Measurements from ENCODE around the gene MYZAP. TPM values are rescaled to one million over a fixed set of nuclear protein-coding genes. Genes with fewer than 3 reads are reported as not detected.

Gene MYZAP
- total RNA-seq, 1 experiment from 2014 or later = 0.68 TPM

DNA sequence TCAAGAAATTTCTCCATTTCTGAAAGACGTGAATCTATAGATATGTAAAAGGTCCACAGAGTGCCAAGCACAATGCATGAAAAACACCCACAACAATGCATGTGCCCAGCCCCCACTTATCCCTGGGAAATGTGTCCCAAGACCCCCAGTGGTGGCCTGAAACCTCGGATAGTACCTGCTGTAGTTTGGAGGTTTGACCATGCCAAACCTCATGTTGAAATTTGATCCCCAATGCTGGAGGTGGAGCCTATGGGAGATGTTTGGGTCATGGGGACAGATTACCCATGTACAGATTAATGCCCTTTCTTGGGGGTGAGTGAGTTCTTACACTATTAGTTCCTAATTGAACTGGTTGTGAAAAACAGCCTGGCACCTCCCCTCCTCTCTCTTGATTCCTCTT, 21.4 kb upstream of the MYZAP start (continued):
- TF ChIP-seq, protein P1, sequence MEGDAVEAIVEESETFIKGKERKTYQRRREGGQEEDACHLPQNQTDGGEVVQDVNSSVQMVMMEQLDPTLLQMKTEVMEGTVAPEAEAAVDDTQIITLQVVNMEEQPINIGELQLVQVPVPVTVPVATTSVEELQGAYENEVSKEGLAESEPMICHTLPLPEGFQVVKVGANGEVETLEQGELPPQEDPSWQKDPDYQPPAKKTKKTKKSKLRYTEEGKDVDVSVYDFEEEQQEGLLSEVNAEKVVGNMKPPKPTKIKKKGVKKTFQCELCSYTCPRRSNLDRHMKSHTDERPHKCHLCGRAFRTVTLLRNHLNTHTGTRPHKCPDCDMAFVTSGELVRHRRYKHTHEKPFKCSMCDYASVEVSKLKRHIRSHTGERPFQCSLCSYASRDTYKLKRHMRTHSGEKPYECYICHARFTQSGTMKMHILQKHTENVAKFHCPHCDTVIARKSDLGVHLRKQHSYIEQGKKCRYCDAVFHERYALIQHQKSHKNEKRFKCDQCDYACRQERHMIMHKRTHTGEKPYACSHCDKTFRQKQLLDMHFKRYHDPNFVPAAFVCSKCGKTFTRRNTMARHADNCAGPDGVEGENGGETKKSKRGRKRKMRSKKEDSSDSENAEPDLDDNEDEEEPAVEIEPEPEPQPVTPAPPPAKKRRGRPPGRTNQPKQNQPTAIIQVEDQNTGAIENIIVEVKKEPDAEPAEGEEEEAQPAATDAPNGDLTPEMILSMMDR (IDR thresholded peaks at IDR 0.05) = no peak
- TF ChIP-seq, protein P2, sequence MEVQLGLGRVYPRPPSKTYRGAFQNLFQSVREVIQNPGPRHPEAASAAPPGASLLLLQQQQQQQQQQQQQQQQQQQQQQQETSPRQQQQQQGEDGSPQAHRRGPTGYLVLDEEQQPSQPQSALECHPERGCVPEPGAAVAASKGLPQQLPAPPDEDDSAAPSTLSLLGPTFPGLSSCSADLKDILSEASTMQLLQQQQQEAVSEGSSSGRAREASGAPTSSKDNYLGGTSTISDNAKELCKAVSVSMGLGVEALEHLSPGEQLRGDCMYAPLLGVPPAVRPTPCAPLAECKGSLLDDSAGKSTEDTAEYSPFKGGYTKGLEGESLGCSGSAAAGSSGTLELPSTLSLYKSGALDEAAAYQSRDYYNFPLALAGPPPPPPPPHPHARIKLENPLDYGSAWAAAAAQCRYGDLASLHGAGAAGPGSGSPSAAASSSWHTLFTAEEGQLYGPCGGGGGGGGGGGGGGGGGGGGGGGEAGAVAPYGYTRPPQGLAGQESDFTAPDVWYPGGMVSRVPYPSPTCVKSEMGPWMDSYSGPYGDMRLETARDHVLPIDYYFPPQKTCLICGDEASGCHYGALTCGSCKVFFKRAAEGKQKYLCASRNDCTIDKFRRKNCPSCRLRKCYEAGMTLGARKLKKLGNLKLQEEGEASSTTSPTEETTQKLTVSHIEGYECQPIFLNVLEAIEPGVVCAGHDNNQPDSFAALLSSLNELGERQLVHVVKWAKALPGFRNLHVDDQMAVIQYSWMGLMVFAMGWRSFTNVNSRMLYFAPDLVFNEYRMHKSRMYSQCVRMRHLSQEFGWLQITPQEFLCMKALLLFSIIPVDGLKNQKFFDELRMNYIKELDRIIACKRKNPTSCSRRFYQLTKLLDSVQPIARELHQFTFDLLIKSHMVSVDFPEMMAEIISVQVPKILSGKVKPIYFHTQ (CRISPR knock-in tag; IDR thresholded peaks at IDR 0.05) = no peak
- TF ChIP-seq, protein P3, sequence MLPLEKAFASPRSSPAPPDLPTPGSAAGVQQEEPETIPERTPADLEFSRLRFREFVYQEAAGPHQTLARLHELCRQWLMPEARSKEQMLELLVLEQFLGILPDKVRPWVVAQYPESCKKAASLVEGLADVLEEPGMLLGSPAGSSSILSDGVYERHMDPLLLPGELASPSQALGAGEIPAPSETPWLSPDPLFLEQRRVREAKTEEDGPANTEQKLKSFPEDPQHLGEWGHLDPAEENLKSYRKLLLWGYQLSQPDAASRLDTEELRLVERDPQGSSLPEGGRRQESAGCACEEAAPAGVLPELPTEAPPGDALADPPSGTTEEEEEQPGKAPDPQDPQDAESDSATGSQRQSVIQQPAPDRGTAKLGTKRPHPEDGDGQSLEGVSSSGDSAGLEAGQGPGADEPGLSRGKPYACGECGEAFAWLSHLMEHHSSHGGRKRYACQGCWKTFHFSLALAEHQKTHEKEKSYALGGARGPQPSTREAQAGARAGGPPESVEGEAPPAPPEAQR (CRISPR knock-in tag; IDR thresholded peaks at IDR 0.05) = no peak
- TF ChIP-seq EMX1 (CRISPR knock-in tag; IDR thresholded peaks at IDR 0.05) = no peak
- TF ChIP-seq ATF1 (CRISPR knock-in tag; IDR thresholded peaks at IDR 0.05) = no peak
- no peak for TF ChIP-seq ZNF263 (CRISPR knock-in tag; IDR thresholded peaks at IDR 0.05; ENCODE audit: low read depth)
- TF ChIP-seq, protein P4, sequence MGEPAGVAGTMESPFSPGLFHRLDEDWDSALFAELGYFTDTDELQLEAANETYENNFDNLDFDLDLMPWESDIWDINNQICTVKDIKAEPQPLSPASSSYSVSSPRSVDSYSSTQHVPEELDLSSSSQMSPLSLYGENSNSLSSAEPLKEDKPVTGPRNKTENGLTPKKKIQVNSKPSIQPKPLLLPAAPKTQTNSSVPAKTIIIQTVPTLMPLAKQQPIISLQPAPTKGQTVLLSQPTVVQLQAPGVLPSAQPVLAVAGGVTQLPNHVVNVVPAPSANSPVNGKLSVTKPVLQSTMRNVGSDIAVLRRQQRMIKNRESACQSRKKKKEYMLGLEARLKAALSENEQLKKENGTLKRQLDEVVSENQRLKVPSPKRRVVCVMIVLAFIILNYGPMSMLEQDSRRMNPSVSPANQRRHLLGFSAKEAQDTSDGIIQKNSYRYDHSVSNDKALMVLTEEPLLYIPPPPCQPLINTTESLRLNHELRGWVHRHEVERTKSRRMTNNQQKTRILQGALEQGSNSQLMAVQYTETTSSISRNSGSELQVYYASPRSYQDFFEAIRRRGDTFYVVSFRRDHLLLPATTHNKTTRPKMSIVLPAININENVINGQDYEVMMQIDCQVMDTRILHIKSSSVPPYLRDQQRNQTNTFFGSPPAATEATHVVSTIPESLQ (CRISPR knock-in tag; IDR thresholded peaks at IDR 0.05) = no peak
- TF ChIP-seq GRHL2 (CRISPR knock-in tag; IDR thresholded peaks at IDR 0.05; ENCODE audit: insufficient replicate concordance, severe bottlenecking) = no peak

DNA sequence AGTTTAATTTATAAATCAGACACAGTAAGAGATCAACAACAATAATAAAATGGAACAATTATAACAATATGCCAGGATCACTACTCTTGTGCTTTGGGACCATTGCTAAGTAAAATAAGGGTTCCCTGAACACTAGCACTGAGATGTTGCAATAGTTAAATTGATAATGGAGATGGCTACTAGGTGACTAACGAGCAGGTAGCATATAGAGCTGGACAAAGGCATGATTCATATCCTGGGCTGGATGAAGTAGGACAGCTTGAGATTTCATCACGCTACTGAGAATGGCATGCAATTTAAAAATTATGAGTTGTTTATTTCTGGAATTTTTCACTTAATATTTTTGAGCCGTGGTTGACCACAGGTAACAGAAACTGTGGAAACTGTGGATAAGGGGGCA, 20.7 kb upstream of the MYZAP start:
- ChIA-PET POLR2A (no interaction called here), CTCF (no interaction called here)
- peak; percentile 77 for TF ChIP-seq GABPB1 (CRISPR knock-in tag; IDR thresholded peaks at IDR 0.05)
- TF ChIP-seq NR3C1 (CRISPR knock-in tag; conservative IDR thresholded peaks at IDR 0.05; ENCODE audit: low read depth) = no peak
- no peak for TF ChIP-seq ELF4 (CRISPR knock-in tag; IDR thresholded peaks at IDR 0.05; ENCODE audit: low read depth)
- no peak for TF ChIP-seq ZNF138 (CRISPR knock-in tag; conservative IDR thresholded peaks at IDR 0.05)
- TF ChIP-seq TEAD4 (CRISPR knock-in tag; IDR thresholded peaks at IDR 0.05) = no peak
- ATAC-seq (no peak), DNase-seq (ENCODE audit: low spot score) (no peak)
- no peaks in the 10 kb centered on the region for H3K36me3 Mint-ChIP-seq
- 0 out of 2 replicates have a peak, but pooled peaks cover 3% of the 10 kb centered on the region for H3K9me3 Mint-ChIP-seq
- H3K27ac Mint-ChIP-seq = no peak overlapping the region
- no peaks in the 10 kb centered on the region for H3K27me3 Mint-ChIP-seq (ENCODE audit: low read depth)
- H3K4me3 Mint-ChIP-seq = no peak overlapping the region
- peaks cover 13% of the 10 kb centered on the region for H3K4me1 Mint-ChIP-seq

DNA sequence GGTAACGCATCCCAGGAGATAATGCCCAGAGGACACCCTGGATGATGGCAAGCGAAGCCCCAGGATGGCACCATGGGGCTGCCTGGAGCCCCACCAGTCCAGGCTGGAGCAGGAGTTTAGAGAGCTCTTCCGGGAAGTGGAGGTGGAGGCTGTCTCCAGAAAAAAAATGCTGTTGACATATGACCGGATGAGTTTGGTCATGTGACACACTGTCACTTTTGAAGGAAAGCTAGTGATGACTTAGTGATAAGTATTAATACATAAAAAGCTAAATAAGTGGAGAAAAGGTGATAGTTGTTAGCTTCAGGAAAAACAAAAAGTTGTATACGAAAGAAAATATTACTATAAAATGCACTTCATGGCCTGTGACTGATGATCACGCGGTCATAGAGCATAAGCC, 20.0 kb upstream of the MYZAP start:
- no peak for TF ChIP-seq ZNF263 (CRISPR knock-in tag; IDR thresholded peaks at IDR 0.05; ENCODE audit: low read depth)
- TF ChIP-seq NFATC4 (CRISPR knock-in tag; IDR thresholded peaks at IDR 0.05) = no peak
- TF ChIP-seq HMGA2 (CRISPR knock-in tag; IDR thresholded peaks at IDR 0.05) = no peak
- TF ChIP-seq ZNF219 (CRISPR knock-in tag; IDR thresholded peaks at IDR 0.05; ENCODE audit: borderline replicate concordance) = no peak
- no peak for TF ChIP-seq RORB (CRISPR knock-in tag; IDR thresholded peaks at IDR 0.05)
- no peak for TF ChIP-seq JUN (CRISPR knock-in tag; IDR thresholded peaks at IDR 0.05)
- TF ChIP-seq PRRX2 (CRISPR knock-in tag; IDR thresholded peaks at IDR 0.05) = no peak
- ChIA-PET POLR2A (no interaction called here), CTCF (interaction anchor here (1.4 kb wide), 1 partner anchor 231 kb away, joined by 3 read pairs; no protein-coding TSS in a partner anchor)
- Mint-ChIP-seq H3K9me3 (0 out of 2 replicates have a peak, but pooled peaks cover 3% of the 10 kb centered on the region), H3K27me3 (ENCODE audit: low read depth) (no peaks in the 10 kb centered on the region), H3K27ac (no peak overlapping the region), H3K4me3 (no peak overlapping the region), H3K36me3 (no peaks in the 10 kb centered on the region), H3K4me1 (peaks cover 13% of the 10 kb centered on the region)
- no peak for ATAC-seq
- no peak for DNase-seq (ENCODE audit: low spot score)
